HG02885 (cell line): Measurements from ENCODE around the gene GABRA1.

Experiments used
- ATAC-seq: cut with Tn5 transposase; IDR thresholded peaks from one replicate; pipeline ENCODE4 v1.9.1; 2021; ENCODE audit warnings: mild to moderate bottlenecking; ENCODE audit not compliant: unreplicated experiment, poor library complexity

The GABRA1 gene

DNA sequence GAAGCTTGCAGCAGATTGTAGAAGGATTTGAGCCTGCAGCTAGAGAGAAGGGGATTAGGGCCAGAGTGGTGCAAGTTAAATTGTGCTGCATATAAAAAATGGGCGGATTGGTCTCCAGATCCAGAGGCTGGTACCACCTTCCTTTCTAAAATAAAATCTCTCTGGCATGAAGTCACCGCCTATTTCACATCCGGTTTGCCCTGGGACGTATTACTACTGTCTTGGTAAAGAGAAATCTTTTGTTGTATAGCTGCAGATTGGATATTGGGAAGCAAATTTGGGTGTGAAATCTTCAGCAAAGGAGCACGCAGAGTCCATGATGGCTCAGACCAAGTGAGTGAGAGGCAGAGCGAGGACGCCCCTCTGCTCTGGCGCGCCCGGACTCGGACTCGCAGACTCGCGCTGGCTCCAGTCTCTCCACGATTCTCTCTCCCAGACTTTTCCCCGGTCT lies at the start of gene GABRA1:
GABRA1 (plus strand) TSS at position 180 of the 451 bp plus-strand sequence. CDS start 2,691 bp downstream, outside the sequence.
- no peak for ATAC-seq

DNA sequence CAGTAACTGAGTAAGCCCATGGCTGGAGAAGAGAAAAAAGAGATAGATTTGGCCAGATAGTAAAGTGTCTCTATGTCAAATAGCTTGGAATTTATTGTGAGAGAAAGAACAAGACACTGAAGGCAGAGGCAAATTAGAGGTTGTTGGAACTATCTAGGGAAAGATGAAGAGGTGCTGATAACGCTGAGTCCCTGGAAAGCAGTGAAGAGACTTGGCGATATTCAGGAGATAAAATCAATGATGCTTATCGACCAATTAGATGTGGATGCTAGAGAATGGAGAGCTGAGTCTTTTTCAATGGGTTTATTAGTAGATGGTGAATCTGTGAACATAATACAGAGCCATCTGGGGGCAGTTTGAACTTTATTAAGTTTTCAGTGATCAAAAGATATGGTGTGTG lies 48.6 kb upstream of the GABRA1 start:
- ATAC-seq = no peak

DNA sequence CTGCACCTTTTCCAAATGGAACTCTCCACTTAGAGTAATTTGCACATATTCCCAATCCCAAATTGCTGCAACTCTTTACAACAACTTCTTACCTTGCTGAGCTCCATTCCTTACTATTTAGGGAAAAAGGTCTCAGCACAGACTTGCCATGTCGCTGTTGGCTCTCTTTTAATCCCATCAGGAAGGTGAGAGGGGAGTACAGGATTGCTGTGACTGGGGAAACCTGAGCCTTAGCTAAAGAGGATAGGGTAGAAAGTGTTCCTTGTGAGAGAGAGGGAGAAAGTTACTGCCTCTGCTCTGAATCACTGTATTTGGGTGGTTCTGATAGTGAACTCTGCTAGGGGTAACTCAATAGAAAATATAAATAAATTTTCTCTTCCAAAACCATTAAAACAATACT lies 43.7 kb upstream of the GABRA1 start:
- ATAC-seq = no peak

DNA sequence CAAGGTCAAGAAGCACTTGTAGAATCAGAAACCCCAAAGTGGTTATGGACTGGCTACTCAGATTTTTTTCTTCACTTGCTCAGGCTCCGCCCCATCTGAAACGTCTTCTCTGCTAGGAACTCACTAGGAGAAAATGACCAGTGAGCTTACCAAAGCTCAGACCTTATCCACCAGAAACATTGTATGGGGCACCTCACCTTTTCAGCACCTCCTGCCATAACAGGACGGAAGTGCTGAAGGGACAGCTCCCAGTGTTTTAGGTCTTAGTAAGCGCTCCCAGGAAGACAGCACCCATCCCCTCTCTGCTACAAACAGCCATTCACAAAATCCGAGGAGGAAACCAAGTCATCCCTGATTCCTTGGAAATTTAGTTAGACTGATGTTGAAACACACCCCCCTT lies 1.2 kb upstream of the GABRA1 start:
- ATAC-seq = no peak

DNA sequence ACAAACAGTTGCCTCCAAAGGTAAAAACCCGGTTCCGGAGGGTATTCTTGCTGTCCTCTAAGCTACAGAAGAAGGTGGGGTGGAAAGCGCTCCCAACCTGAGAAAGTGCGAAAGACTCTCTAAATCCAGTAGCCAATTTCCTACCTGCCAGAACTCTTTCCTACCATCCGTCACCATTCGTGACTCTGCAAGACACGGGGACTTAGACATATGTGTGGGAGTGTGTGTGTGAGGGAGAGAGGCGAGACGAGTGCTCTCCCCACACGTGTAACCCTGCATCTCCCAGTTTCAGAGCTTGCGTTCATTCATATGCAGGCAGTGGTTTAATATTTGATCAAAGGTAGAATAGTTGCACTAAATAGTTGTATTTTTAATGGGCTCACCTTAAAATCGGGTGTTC lies 473 bp upstream of the GABRA1 start:
- no peak for ATAC-seq

DNA sequence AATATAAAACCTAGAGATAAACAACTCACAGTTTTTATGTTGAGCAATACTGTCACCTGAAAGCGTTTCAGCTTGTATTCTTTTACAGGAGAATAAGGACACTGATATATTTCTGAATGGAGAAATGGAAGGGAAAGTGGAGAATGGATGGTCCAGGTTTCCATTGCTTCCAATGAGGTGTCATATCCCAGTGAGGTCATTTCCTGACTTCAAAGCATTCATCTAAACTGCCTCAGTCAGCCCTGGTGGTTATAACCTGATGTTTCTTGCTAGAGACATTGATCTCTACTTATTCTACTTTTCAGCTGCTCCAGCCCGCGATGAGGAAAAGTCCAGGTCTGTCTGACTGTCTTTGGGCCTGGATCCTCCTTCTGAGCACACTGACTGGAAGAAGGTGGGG lies 2.6 kb downstream of the GABRA1 start:
- ATAC-seq = no peak

DNA sequence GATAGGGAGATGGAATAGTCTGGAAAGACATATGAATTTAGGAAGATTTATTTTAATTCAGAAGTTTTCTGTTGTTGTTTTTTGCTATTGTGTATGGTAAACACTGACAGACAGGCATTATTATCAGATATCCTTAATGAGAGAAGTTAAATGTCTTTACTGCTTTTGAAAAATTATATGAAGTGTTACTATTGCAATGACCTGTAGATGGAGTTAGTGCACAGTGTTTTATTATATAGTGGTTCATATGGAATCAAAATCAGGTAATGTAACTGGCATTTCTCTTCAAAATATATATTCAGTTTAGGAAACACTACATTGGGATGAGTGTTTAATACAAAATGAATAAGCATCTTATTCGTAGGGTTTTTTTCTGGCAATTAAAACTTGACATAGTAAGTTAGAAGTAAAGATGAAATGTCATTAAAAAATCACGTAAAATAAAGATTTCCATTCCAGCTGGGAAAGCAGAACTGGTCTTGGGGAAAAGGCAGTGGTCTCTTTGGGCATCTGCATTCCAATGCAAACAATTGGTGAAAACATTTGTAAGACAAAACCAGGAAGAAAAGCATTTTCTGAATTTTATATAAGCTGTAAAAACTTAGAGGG lies 3.9 kb downstream of the GABRA1 start:
- no peak for ATAC-seq

DNA sequence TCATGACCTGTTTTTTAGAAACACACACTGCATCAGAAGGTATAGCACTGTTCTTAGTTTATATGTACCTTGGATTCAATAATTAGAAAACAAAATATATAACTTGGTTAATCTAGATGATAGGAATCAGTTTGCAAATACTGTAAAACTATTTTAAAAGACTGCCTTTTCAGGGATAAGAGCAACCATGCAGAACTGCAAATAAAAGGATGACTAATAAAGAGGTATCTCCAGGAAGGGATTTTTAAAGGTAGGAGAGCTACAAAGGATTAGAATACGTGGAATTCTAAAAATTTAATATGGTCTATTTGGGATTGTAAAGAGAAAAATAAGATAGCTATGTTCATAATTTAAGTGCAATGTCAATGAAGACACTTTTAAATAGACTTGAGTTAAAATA lies 9.4 kb downstream of the GABRA1 start:
- ATAC-seq = no peak

DNA sequence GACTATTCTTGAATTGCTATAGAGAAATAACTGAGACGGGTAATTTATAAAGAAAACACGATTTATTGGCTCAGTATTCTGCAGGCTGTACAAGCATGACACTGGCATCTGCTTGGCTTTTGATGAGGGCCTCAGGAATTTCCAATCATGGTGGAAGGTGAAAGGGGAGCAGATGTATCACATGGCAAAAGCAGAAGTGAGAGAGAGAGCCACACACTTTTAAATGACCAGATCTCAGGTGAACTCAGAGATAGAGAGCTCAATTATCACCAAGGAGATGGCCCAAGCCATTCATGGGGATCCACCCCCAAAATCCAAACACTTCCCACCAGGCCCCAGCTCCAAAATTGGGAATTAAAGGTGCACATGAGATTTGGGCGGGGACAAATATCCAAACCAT lies 15.3 kb downstream of the GABRA1 start:
- no peak for ATAC-seq

DNA sequence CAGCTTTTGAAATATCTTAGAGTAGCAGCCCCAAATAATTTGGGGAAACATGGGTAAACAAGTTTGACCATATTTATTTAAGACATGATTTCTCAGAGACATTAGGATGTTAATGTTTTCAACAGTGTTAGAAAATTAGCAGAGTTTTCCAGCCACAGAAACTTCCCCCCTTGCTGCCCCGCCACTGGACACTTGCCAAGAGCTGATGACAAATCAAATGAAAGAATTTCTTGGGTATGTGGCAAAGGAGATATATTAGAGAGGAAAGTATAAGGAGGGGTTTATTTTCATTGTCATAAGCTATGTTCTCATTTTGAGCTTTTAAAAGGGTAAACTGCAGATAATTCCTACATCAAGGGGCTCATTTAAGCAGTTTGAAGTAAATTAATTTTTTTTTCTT lies 15.9 kb downstream of the GABRA1 start:
- ATAC-seq = no peak

DNA sequence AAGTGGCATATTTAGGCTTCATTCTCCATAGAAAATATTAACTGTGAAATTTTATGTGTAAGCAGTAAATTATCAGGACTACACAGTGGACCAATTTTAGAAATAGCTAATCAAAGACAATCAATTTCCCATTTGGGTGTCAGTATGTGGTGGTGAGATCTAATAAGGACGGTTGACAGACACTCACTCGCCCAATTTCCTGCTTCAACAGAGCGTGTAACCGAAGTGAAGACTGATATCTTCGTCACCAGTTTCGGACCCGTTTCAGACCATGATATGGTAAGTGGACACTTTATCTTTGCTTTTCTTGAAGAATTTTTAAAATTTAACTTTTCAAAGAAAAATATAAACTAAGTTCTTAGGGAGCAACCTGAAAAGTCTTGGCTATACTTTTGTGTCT lies 17.6 kb downstream of the GABRA1 start:
- no peak for ATAC-seq

DNA sequence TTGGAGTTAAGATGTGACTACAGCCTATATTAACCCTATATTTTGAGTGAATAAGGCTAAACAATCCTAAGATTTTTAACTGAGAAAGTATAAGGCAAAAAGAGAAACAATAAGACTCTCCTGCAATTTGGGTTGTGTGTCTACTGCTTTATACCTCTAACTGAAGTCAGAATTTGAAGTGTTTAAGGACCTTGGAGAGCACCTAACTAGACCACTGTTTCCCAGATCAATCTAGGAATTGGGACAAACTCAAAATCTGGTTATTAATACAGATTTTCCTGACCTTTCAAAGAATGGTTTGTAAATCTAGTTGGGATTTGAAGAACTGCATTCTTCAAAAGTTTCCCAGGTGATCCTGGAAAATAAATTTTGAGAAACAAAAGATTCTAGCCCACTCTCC lies 42.1 kb downstream of the GABRA1 start:
- ATAC-seq = no peak

DNA sequence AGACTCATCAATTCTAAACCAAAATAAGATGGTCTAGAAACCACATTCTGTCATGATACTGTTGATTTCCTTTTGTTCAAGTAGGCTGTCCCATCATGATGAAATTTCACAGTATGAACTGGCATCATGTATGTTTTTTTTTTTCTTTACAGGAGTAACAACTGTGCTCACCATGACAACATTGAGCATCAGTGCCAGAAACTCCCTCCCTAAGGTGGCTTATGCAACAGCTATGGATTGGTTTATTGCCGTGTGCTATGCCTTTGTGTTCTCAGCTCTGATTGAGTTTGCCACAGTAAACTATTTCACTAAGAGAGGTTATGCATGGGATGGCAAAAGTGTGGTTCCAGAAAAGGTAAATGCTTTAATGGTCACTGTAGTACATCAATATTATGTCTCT lies 47.6 kb downstream of the GABRA1 start:
- ATAC-seq = no peak

DNA sequence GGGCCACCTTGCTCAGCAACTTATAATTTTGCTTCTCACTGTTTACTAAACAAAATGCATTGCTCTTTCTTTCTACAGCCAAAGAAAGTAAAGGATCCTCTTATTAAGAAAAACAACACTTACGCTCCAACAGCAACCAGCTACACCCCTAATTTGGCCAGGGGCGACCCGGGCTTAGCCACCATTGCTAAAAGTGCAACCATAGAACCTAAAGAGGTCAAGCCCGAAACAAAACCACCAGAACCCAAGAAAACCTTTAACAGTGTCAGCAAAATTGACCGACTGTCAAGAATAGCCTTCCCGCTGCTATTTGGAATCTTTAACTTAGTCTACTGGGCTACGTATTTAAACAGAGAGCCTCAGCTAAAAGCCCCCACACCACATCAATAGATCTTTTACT lies 49.1 kb downstream of the GABRA1 start:
- ATAC-seq = no peak

DNA sequence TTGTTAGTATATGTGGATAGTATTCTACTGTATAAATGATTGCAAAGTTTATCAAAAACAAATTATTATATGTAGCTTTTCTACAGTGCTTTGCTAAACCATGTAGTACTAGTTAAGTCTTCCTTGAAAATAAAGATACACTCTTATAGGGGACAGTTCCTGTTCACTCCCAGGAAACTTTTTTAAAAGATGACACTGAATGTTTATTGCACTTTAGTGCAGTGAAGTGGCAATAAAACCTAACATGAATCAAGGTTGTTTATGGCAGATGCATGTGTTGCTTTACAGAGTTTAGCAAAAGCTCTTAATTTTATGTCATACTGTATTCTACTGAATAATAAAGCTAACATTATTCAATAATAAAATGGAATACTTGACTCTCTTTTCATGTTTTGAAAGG lies 51.7 kb downstream of the GABRA1 start:
- no peak for ATAC-seq

DNA sequence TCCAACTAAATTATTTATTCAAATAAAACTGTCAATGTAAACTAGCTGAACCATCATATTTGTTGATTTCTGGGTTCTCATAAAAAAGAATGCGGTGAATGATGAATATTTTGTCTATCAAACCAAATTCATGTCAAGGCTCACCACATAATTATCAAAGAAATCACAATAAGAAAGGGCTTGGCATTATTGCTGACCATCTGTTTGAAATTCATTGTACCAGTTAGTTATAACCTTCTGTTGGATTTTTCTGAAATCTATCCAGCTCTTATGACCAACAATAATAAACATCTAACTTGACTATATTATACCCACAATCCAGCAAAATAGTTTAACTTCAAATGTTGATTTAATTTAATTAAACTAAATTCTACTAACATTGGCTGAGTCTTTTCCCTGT lies 53.1 kb downstream of the GABRA1 start:
- ATAC-seq = no peak

DNA sequence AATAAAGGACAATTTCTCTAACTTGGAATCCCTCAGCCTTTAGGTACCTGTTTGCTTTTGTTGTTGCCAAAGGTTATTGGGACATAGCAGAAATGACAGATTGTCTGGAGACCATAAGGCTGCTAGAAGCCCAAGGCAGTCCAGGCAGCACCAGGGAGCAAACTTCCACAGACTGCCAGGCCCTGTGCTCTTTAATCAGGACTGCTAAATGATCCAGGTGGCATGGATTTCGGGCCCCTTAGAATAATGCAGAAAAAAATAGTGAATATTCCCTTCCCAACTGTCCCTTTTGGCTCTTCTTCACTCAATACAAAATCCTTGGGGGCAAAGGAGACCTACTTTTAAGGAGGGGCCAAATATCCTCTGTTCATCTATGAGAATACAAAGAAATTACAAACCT lies 73.9 kb downstream of the GABRA1 start:
- ATAC-seq = no peak

DNA sequence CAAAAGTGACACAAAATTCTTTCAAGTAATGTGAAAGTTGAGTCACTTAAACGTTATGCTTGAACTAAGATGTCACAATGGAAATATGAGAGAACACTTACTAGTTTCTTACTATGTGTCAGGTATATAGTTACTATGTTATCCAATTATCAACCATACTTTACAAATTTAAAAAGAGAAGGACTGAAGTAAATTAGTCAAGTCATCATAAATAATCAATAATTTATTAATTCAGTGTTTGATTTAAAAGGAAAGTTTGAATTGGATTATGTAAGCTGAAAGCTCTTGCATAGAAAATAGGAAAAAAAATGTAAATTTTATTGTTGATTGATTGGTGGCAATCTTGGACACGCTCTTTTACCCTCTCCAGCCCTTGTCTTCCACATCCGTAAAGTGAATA lies 76.3 kb downstream of the GABRA1 start:
- no peak for ATAC-seq

DNA sequence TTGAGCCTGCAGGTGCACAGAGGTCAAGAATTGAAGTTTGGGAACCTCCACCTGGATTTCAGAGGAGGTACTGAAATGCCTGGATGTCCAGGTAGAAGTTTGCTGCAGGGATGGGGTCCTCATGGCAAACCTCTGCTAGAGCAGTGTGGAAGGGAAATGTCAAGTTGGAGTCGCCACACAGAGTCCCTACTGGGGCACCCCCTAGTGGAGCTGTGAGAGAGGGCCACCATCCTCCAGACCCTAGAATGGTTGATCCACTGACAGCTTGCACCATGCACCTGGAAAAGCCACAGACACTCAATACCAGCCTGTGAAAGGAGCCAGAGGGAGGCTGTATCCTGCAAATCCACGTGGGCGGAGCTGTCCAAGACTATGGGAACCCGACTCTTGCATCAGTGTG lies 78.0 kb downstream of the GABRA1 start:
- no peak for ATAC-seq

DNA sequence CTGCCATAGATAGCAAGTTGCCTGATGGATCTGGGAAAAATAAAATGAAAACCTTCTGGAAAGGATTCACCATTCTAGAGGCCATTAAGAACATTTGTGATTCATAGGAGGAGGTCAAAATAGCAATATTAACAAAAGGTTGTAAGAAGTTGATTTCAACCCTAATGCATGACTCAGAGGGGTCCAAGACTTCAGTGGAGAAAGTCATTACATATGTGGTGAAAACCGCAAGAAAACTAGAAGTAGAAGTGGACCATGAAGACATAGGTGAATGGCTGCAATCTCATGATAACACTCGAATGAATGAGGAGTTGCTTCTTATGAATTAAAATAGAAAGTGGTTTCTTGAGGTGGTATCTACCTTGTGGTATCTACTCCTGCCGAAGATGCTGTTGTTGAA lies 86.6 kb downstream of the GABRA1 start:
- no peak for ATAC-seq

DNA sequence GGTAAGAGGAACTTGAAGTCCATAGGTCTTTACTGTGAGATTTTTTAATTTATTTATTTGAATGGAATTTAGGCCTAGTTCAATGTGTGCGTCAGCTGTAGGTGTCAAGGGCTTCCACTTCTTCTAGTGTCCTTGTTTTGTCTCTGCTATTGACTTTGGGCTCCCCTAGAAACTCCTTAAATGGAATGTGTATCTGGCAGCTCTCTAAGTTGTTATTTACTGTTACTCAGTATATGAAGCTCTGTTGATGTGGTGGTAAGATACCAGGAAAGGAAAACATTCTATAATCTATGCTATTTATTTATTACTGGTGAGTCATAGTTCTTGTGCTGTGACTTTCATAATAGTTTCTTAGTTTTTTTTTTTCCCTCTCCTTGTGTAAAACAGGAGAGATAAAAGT lies 97.1 kb downstream of the GABRA1 start:
- ATAC-seq = no peak

DNA sequence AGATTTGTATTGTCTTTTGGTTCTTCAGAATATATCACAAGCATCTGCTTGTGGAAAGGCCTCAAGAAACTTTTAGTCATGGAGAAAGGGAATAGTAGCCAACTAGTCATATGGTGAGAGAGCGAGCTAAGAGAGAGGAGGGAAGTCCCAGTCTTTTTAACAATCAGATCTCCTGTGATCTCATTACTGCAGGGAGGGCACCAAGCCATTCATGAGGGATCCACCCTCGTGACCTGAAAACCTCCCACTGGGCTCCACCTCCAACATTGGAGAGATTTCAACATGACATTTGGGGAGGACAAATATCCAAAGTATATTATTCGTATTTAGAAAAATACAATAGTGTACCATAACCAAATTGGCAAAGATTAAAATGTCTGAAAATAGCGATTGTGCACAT lies 99.0 kb downstream of the GABRA1 start:
- ATAC-seq = no peak
